Measurements from ENCODE around the gene TWIST2.

The TWIST2 gene

DNA sequence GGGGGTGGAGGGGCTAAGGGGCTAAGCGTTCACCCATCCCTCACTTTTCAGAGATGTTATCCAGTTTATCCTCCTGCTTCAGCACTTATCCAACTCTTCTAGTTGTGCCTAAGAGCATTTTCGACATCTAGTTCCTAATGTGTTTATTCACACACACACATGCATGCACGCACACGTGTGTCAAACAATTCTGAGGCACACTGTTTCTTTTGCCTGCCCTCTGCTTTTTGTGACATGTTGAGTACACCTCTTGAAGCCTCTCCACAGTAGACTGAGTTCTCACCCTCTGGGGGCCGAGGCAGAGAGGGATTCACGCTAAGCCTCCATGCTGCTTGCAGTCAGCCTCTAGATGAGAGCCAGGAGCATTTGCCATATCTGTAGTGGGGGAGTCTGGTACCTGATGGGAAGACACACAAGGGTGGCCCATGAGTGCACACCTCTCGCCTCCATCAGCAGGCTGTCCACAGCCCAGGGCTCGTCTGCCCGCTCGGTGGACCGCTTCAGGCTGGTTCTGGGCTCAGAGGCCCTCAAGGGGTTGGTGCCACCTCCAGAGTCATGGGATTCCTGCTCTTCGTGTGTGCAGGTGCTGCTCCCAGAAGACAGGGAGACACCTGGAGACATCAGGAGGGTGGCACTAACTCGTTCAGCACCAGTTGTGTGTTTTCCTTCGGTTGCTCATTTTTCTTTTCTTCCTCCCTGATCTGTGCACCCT is 11.9 kb downstream of the TWIST2 start:
- no peak for DNase-seq

DNA sequence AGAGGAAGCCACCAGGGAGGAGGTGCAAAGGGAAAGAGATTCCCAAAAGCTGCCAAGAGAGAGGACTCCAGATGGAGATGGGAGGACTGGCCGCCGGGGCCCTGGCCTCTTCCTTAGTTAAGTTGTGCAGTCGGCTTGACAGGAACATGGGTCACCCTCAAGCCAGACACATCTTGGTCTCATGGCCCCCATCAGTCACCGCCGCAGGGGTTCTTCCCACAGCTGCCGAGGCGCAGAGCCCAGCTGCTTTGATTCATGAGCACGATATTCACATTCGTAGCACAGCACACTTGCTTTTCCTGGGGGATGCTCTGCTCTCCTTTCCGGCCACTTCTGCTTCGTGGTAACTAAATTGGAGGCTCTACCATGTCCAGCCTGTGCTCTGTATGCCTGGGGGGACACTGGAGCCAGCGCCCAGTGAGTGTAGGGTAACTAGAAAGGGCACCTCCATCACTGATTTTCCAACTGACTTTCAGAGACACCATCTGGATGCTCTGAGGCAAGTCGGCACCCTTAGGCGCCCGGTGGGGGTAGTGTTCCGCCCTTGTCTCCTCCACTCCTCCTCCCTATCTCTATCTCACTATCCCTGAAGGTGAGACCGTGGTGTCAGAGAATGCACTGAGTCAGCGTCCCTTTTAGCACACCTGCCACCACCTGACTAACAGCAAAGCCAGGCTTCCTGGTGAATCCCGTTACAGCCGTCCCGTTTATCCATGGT is 13.3 kb downstream of the TWIST2 start:
- no peak for DNase-seq

- DNase-seq = no peak
These were observed 14.0 kb downstream of the TWIST2 start for GRCh38 chr2:238861766-238862315.

GRCh38 chr2:238862701-238863100 is 14.8 kb downstream of the TWIST2 start:
- no peak for DNase-seq

GRCh38 chr2:238863231-238863630 is 15.3 kb downstream of the TWIST2 start:
- DNase-seq = no peak

DNA sequence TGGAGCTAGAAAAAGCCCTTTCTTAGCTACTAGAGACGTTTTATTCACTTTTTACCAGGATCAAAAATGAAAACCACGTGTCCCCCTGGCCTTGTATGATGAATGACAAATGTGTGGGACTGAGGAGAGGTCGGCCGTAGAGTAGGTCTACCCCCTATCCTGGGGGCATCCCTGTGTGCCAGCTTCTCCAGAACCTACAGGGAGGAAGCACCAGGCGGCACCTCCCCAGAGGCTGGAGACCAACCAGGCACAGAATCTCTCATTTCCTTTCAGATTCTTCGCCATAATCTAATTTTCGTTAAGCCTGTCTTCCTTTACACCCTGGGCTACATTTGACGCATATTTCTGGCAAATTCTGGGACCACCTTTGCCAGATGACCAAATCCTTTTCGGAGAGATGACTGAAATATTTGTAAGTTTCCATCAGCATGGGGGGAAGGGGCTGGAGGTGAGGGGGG is 15.9 kb downstream of the TWIST2 start:
- DNase-seq = no peak

DNA sequence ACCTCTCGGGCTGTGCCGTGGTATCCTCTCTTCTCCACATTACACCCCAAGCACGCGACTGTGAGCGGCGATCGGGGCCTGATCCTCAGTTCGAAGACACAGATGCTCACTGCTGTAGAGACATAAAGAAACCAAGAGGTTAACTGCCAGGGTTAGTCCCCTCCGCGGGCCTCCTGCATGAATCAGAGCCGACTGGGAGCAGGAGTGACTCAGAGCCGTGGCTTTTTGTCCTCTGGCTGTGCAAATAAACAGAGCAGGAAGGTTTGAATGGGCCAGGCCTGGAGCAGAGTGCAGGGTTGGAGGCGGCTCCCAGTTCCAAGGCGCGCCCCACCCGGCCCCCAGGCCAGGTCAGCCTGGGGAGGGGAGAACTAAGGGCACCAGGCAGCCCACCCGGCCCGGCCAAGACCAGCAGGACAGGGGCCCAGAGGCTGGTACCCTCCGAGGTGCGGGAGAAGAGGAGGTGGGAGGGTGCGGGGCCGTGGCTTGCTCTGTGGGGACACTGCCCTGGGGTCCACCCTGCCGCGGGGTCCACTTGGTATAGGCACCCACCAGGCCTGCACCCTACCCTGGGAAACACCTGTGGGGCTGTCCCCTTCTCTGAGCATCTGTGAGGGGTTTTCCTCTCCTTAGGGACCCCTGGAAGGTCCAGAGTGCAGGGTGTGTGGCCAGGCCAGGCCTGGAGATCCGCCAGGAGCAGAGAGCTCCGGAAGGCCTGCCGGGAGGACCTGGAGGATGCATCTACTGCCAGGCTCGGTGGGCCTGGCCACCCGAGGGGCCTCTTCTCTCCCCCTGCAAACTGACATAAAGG is 16.5 kb downstream of the TWIST2 start:
- DNase-seq = peak; percentile 39

- no peak for DNase-seq
These were observed 17.3 kb downstream of the TWIST2 start for GRCh38 chr2:238865015-238865719.

DNA sequence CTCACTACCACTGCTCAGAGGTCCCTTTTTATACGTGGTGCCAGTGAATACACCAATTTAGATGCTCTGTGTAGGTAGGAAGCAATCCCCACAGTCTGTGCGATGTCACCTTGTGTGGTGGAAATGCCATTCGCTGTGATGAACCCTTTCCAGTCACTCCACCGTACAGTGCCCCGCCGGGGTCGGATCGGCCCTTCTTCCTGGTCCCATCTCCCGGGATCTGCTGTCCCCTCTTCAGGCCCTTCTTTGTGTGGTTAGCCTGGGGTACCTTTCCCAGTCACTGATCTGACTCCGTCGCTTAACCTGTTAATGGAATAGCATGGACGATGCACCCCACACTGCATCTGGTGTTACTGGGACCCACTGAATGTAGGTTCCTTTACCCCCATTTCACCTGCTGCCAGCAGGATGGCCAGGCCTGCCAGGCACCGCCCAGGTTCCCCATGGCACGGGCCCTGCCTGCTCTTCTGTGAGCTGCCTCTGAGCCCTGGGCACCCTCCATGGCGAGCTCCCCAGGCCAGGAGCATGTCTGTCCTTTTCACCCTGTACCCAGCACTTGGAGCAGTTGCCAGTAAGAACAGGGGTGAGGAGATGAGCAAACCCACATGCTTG is 18.0 kb downstream of the TWIST2 start:
- DNase-seq = no peak

- peak; percentile 17 for DNase-seq
These were observed 18.9 kb downstream of the TWIST2 start for GRCh38 chr2:238866656-238867277.

GRCh38 chr2:238868067-238868524 is 20.2 kb downstream of the TWIST2 start:
- DNase-seq = no peak

- DNase-seq = no peak
These were observed 20.9 kb downstream of the TWIST2 start for GRCh38 chr2:238868616-238869292.

- DNase-seq = no peak
These were observed 21.6 kb downstream of the TWIST2 start for GRCh38 chr2:238869293-238870124.

- no peak for DNase-seq
These were observed 22.4 kb downstream of the TWIST2 start for GRCh38 chr2:238870261-238870660.

GRCh38 chr2:238872026-238872425 is 24.1 kb downstream of the TWIST2 start:
- DNase-seq = no peak

GRCh38 chr2:238872628-238873380 is 24.9 kb downstream of the TWIST2 start:
- no peak for DNase-seq

- no peak for DNase-seq
These were observed 25.5 kb downstream of the TWIST2 start for GRCh38 chr2:238873381-238873801.

GRCh38 chr2:238873841-238874240 is 26.0 kb downstream of the TWIST2 start:
- DNase-seq = no peak
